Body of pancreas (tissue), 4 donors: ENCODE data around the gene NRG3. TPM values are rescaled to one million over a fixed set of nuclear protein-coding genes. Genes with fewer than 3 reads are reported as not detected.

Experiments
- ATAC-seq: fragments of 150-250 bp; one replicate; pipeline ENCODE4 v1.9.1; 2016
- DNase-seq, 4 donors: peaks; one replicate each; pipeline ENCODE4 v3.0.0-alpha.2; 2019
- H3K27ac ChIP-seq, 4 donors: fragments of 200-600 bp; sonication (generic); 1 replicate in 3 of 4; 2 replicates in 1 of 4; pipeline versions ENCODE4 v1.5.1 to v1.6.1; 2016 to 2019; ENCODE audit warnings: mild to moderate bottlenecking in 1 of 4, mixed read lengths in 1 of 4, moderate library complexity in 1 of 4
- H3K27me3 ChIP-seq, 2 donors: fragments of 200-600 bp; sonication (generic); one replicate each; pipeline ENCODE4 v1.6.0; 2016; ENCODE audit warnings: mild to moderate bottlenecking in 1 of 2
- H3K36me3 ChIP-seq, 2 donors: fragments of 200-600 bp; sonication (generic); replicated peaks in 1 of 2; 2 replicates each; pipeline ENCODE4 v1.5.1; 2016; ENCODE audit warnings: low read depth in 2 of 2; ENCODE audit not compliant: insufficient read depth in 1 of 2
- H3K4me1 ChIP-seq: fragments of 200-600 bp; sonication (generic); one replicate; pipeline ENCODE4 v1.6.0; 2016
- H3K4me3 ChIP-seq, 2 donors: fragments of 200-600 bp; sonication (generic); 1 replicate in 1 of 2; 2 replicates in 1 of 2; pipeline ENCODE4 v1.5.1; 2016 to 2019
- H3K9me3 ChIP-seq, 3 donors: fragments of 200-600 bp; sonication (generic); 1 replicate in 2 of 3; 2 replicates in 1 of 3; pipeline ENCODE4 v1.5.1; 2016
- POLR2A ChIP-seq, 3 donors: fragments of 450-650 bp; IDR thresholded peaks; one replicate each; pipeline ENCODE4 v1.6.1; 2016; ENCODE audit warnings: antibody characterized with exemption in 3 of 3, mild to moderate bottlenecking in 2 of 3
- WGBS, 2 donors: methylation state at CpG; one replicate each; pipeline ENCODE4 v1.1.5; 2017; 5-methylcytosine and 5-hydroxymethylcytosine counted together
- intact Hi-C: fragments of 100-400 bp; cut with DNase I; formaldehyde crosslinking; loops from one replicate; pipeline ENCODE4 v1.15.1; 2023
- total RNA-seq, 2 donors: library from RNA; depleted of rRNA; stranded (reverse); fragments of >200 nt; gene quantifications; one replicate each; pipeline ENCODE4 v1.1.0, GENCODE V29; 2016
- TF ChIP-seq, protein P1 (sequence below), 7 experiments: fragments of 450-650 bp in 4 of 7; fragments of 200-600 bp in 3 of 7; sonication (generic) in 3 of 7; IDR thresholded peaks; one replicate each; pipeline ENCODE4 v1.5.1; 2016 to 2019; ENCODE audit warnings: antibody characterized with exemption in 7 of 7

NRG3 gene
- total RNA-seq, 2 donors from 2014 or later, result 0.26 TPM; not detected in 1

DNA sequence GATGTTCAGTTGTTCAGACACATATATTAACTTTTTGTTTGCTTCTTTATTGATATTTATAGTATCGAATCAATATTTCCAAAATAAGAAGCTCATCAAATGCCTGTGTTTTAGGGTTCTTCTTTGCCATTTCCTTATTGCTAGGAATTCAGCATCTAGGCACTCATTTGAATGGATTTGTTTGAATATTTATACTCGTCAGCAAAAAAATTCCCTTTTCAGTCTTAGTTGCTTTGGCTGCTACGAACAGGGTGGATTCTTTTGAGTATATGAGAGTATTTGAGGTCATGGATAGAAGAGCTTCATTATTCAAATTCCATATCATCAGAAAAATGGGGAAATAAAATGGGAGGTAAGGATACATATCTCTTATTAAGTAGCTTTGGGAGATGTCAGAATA is 706.9 kb downstream of the NRG3 start:
- Histone ChIP-seq H3K9me3 (no peaks in the 10 kb centered on the region), H3K4me1 (peaks cover 8% of the 10 kb centered on the region), H3K27ac (no peak overlapping the region), H3K4me3 (no peak overlapping the region), H3K27me3 (no peaks in the 10 kb centered on the region), H3K36me3 (no peaks in the 10 kb centered on the region)
- intact Hi-C loops, result no loop called here
- DNase-seq, result no peak
- 86 to 90% methylated on average over 3 of the region's 3 CpGs for WGBS, 2 donors
- ATAC-seq, result no peak
- TF ChIP-seq, protein P1, sequence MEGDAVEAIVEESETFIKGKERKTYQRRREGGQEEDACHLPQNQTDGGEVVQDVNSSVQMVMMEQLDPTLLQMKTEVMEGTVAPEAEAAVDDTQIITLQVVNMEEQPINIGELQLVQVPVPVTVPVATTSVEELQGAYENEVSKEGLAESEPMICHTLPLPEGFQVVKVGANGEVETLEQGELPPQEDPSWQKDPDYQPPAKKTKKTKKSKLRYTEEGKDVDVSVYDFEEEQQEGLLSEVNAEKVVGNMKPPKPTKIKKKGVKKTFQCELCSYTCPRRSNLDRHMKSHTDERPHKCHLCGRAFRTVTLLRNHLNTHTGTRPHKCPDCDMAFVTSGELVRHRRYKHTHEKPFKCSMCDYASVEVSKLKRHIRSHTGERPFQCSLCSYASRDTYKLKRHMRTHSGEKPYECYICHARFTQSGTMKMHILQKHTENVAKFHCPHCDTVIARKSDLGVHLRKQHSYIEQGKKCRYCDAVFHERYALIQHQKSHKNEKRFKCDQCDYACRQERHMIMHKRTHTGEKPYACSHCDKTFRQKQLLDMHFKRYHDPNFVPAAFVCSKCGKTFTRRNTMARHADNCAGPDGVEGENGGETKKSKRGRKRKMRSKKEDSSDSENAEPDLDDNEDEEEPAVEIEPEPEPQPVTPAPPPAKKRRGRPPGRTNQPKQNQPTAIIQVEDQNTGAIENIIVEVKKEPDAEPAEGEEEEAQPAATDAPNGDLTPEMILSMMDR (IDR thresholded peaks at IDR 0.05), result no peak
- TF ChIP-seq POLR2A (IDR thresholded peaks at IDR 0.05), result no peak

DNA sequence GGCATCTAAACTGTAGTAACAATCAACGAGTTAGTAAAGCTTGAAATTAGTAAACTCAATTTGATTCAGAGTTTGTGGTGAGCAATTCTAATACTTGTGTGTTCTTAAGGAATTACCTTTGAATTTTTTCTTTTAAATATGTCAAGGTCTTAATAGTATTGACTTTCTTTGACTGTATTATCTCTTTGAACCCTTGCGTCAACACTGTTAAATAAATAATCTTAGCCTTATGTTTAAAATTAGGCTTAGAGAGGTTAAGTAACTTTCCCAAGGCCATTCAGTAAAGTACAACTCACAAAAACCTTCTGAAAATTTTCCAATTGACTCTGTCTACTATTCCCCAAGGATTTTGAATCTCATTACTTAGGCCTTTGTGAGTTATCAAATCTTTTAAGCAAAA is 716.4 kb downstream of the NRG3 start:
- Histone ChIP-seq H3K27ac (peak overlapping the region in 2 of 4 donors; percentile 43 to 56), H3K4me3 (no peak overlapping the region), H3K27me3 (no peaks in the 10 kb centered on the region), H3K36me3 (no peaks in the 10 kb centered on the region), H3K4me1 (peaks cover 26% of the 10 kb centered on the region), H3K9me3 (no peaks in the 10 kb centered on the region)
- DNase-seq, result no peak
- intact Hi-C loops, result no loop called here
- ATAC-seq, result peak; percentile 84
- TF ChIP-seq, protein P1 (IDR thresholded peaks at IDR 0.05), result no peak
- TF ChIP-seq POLR2A (IDR thresholded peaks at IDR 0.05), result no peak
- 19% methylated on average over 2 of the region's 2 CpGs for WGBS, 2 donors

DNA sequence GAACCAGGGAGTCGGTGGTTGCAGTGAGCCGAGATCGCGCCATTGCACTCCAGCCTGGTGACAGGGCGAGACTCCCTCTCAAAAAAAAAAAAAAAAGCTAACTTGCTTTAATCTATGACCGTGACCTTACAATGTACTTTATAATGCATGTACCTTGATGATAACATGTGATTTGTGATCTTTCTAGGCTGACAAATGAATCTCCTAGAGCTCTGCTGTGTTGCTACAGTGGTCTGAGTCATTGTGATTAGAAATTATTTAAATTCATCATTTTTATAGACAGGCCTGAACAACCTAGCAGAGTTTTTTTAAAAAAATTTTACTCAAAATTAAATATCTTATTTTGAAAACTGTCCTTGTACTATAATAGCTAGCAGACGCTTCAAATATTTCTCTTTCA is 722.8 kb downstream of the NRG3 start:
- 91 to 96% methylated on average over 7 of the region's 7 CpGs for WGBS, 2 donors
- TF ChIP-seq, protein P1 (IDR thresholded peaks at IDR 0.05), result no peak
- TF ChIP-seq POLR2A (IDR thresholded peaks at IDR 0.05), result no peak
- intact Hi-C loops, result no loop called here

DNA sequence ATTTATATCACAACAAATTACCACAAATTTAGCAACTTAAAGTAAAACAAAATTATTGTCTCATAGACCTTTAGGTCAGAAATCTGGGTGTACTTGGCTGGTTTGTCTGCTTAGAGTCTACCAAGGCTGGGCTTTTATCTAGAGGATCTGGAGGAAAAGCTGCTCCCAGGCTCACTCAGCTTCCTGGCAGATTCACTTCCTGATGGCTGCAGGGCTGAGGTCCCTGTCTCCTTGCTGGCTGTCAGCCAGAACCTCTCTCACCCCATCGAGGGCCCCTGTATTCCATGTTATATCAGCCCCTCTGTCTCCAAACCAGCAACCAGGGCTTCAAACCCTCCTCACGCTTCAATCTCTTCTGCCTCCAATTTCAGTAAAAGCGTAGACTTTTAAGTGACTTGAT is 734.9 kb downstream of the NRG3 start:
- WGBS, 2 donors, result 74 to 77% methylated on average over 3 of the region's 3 CpGs
- no peaks in the 10 kb centered on the region for H3K4me1 ChIP-seq
- H3K27ac ChIP-seq, result no peak overlapping the region
- DNase-seq (no peak), ATAC-seq (no peak)
- intact Hi-C loops, result no loop called here
- TF ChIP-seq POLR2A (IDR thresholded peaks at IDR 0.05), result no peak
- TF ChIP-seq, protein P1 (IDR thresholded peaks at IDR 0.05), result no peak
- no peaks in the 10 kb centered on the region for H3K9me3 ChIP-seq
- H3K27me3 ChIP-seq, result no peaks in the 10 kb centered on the region
- H3K4me3 ChIP-seq, result no peak overlapping the region
- no peaks in the 10 kb centered on the region for H3K36me3 ChIP-seq

More for the DNA sequence above, 722.8 kb downstream of the NRG3 start:
- no peaks in the 10 kb centered on the region for H3K9me3 ChIP-seq
- H3K27ac ChIP-seq, result no peak overlapping the region
- H3K27me3 ChIP-seq, result no peaks in the 10 kb centered on the region
- no peaks in the 10 kb centered on the region for H3K36me3 ChIP-seq
- no peak overlapping the region for H3K4me3 ChIP-seq
- no peak for ATAC-seq
- DNase-seq, result no peak
- H3K4me1 ChIP-seq, result peaks cover 6% of the 10 kb centered on the region

DNA sequence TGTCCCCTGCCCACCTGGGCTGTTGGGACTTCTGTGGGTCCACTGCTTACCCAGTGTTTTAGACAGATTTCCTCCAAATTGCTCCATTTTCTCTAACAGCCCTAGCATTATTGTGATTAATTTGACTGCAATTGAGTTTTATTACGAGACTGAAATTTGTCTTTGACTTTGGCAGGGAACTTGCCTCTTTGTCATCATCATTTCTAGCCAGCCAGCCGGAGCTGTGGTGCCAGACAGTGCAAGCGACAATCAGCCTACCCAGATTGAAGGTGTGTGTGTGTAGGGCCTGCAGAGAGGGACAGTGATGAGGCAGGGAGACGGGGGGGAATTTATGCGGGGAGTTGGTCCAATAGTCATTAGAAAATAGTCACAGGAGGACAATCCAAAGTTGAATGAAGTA is 743.0 kb downstream of the NRG3 start:
- Histone ChIP-seq H3K4me1 (no peaks in the 10 kb centered on the region), H3K36me3 (no peaks in the 10 kb centered on the region), H3K9me3 (no peaks in the 10 kb centered on the region), H3K27me3 (no peaks in the 10 kb centered on the region), H3K27ac (no peak overlapping the region), H3K4me3 (no peak overlapping the region)
- WGBS, 2 donors, result 69 to 77% methylated on average over 5 of the region's 5 CpGs
- intact Hi-C loops, result no loop called here
- no peak for TF ChIP-seq POLR2A (IDR thresholded peaks at IDR 0.05)
- TF ChIP-seq, protein P1 (IDR thresholded peaks at IDR 0.05), result no peak
- DNase-seq (no peak), ATAC-seq (no peak)
